Keratinocyte (primary cell): ENCODE data around the gene CAT. TPM values are rescaled to one million over a fixed set of nuclear protein-coding genes. Genes with fewer than 3 reads are reported as not detected.

Experiments used
- DNase-seq: peaks from one replicate; pipeline ENCODE4 v3.0.0-alpha.2; 2011; ENCODE audit warnings: low read depth, missing footprints, low spot score
- FAIRE-seq: peaks from 2 replicates; lab custom pipeline; 2011; peaks lifted over from hg19 to GRCh38; lab: Jason Lieb, UNC
- H2AFZ ChIP-seq: 2 replicates; pipeline ENCODE4 v1.6.0; 2012; ENCODE audit warnings: low read length, control low read depth, inconsistent platforms; ENCODE audit not compliant: control insufficient read depth
- H3K27ac ChIP-seq: 2 replicates; pipeline ENCODE4 v1.5.1; 2011; ENCODE audit warnings: low read length; ENCODE audit not compliant: control insufficient read depth, insufficient read depth
- H3K27me3 ChIP-seq: 3 replicates; pipeline ENCODE4 v1.6.0; 2011; ENCODE audit warnings: low read length; ENCODE audit not compliant: control insufficient read depth, insufficient read depth; ENCODE audit errors: extremely low read depth
- H3K36me3 ChIP-seq, 2 experiments: 2 replicates in 1 of 2; 3 replicates in 1 of 2; pipeline ENCODE4 v1.5.1; 2011; ENCODE audit warnings: low read length in 2 of 2, mild to moderate bottlenecking in 1 of 2; ENCODE audit not compliant: control insufficient read depth in 2 of 2, insufficient read depth in 2 of 2; ENCODE audit errors: extremely low read depth in 1 of 2
- H3K4me1 ChIP-seq: 3 replicates; pipeline ENCODE4 v1.5.1; 2011; ENCODE audit warnings: low read length; ENCODE audit not compliant: control insufficient read depth, insufficient read depth; ENCODE audit errors: extremely low read depth
- H3K4me2 ChIP-seq: 3 replicates; pipeline ENCODE4 v1.6.0; 2011; ENCODE audit warnings: low read depth, low read length; ENCODE audit not compliant: control insufficient read depth, insufficient read depth; ENCODE audit errors: extremely low read depth
- H3K4me3 ChIP-seq, 3 experiments: fragments of 200-600 bp in 1 of 3; sonication (generic) in 1 of 3; 2 replicates in 2 of 3; 3 replicates in 1 of 3; pipeline ENCODE4 v1.5.1; 2011 to 2016; ENCODE audit warnings: low read length in 3 of 3, mild to moderate bottlenecking in 3 of 3, control low read depth in 2 of 3, inconsistent platforms in 1 of 3, low read depth in 1 of 3, mixed read lengths in 1 of 3, mixed run types in 1 of 3, moderate library complexity in 1 of 3; ENCODE audit not compliant: control insufficient read depth in 2 of 3, insufficient read depth in 2 of 3; ENCODE audit errors: extremely low read depth in 1 of 3
- H3K79me2 ChIP-seq: 2 replicates; pipeline ENCODE4 v1.6.0; 2012; ENCODE audit warnings: low read length; ENCODE audit not compliant: control insufficient read depth, insufficient read depth
- H3K9ac ChIP-seq: 3 replicates; pipeline ENCODE4 v1.6.0; 2011; ENCODE audit warnings: low read length; ENCODE audit not compliant: control insufficient read depth, insufficient read depth; ENCODE audit errors: extremely low read depth
- H3K9me1 ChIP-seq: 3 replicates; pipeline ENCODE4 v1.6.0; 2011; ENCODE audit warnings: low read length; ENCODE audit not compliant: control insufficient read depth, insufficient read depth; ENCODE audit errors: extremely low read depth
- H3K9me3 ChIP-seq: 2 replicates; pipeline ENCODE4 v1.5.1; 2012; ENCODE audit warnings: low read depth, low read length; ENCODE audit not compliant: control insufficient read depth
- H4K20me1 ChIP-seq: 3 replicates; pipeline ENCODE4 v1.6.0; 2011; ENCODE audit warnings: low read length; ENCODE audit not compliant: control insufficient read depth, insufficient read depth; ENCODE audit errors: extremely low read depth
- CTCF ChIP-seq, 3 experiments: IDR thresholded peaks in 1 of 3; conservative IDR thresholded peaks in 1 of 3; optimal IDR thresholded peaks in 1 of 3; 2 replicates in 2 of 3; 3 replicates in 1 of 3; pipeline versions ENCODE3 to v1.5.1; 2011; ENCODE audit warnings: low read length in 3 of 3, mild to moderate bottlenecking in 3 of 3, moderate library complexity in 2 of 3, control low read depth in 1 of 3, inconsistent platforms in 1 of 3; ENCODE audit not compliant: insufficient read depth in 2 of 3; ENCODE audit errors: extremely low read depth in 1 of 3
- EZH2 ChIP-seq: IDR thresholded peaks from one replicate; pipeline ENCODE4 v1.6.1; 2012; ENCODE audit warnings: inconsistent platforms, mild to moderate bottlenecking, low read length, moderate library complexity
- dilution Hi-C: fragments of 300-500 bp; cut with MboI; formaldehyde crosslinking; loops from one replicate; pipeline ENCODE4 v1.7.0; 2020; ENCODE audit warnings: low sequenced_read_pairs; ENCODE audit not compliant: extremely low pct_ligation_motif_present
- polyA plus RNA-seq, 5 experiments: library from polyadenylated mRNA; depleted of rRNA in 3 of 5; stranded (reverse) in 3 of 5; stranded (forward) in 1 of 5; unstranded in 1 of 5; fragments of >200 nt; gene quantifications; 1 replicate in 1 of 5; 2 replicates in 3 of 5; 3 replicates in 1 of 5; pipeline versions ENCODE4 v1.2.1 to v1.2.3, GENCODE V29; 2011 to 2012; ENCODE audit warnings: missing spikeins in 2 of 5, low read depth in 1 of 5, low replicate concordance in 1 of 5

The CAT gene
- polyA plus RNA-seq, 1 donor (not counting 4 experiments of a cell fraction or from before 2014, with no cell fraction given) = 94.8 TPM

DNA sequence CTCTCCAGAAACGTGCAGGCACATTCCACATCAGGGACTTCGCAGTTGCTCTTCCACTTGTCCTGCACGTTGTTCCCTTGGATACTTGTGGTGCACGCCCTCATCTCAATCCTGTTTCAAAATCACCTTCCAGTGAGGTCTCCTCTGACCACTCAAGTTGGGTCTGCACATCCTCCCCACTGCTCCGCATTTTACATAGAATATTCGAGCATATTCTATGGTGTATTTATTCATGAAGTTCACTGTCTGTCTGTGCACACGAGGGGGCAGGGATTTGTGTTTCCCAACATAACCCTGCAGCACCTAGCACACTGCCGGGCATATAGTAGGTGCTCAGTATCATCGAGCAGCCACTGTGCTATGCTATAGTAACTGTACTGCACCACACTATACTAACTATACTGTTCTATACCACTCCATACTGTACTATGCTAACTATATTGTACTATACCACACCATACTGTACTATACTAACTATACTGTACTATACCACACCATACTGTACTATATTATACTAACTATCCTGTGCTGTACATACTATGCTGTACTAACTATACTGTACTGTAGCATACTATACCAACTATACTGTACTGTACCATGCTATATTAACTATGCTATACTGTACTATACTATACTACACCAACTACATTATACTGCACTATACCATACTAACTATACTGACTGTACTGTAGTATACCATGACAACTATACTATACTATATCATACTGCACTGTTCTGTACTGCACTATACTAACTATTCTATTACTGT lies 44.6 kb downstream of the CAT start:
- TF ChIP-seq CTCF (optimal IDR thresholded peaks at IDR 0.05 in 1 of 3, IDR thresholded peaks at IDR 0.05 in 1 of 3, conservative IDR thresholded peaks at IDR 0.05 in 1 of 3; ENCODE audit: extremely low read depth in 1 of 3, insufficient read depth in 2 of 3, low read length in 3 of 3) = no peak
- no peak for TF ChIP-seq EZH2
- Histone ChIP-seq H3K27ac (no peak overlapping the region), H3K79me2 (no peaks in the 10 kb centered on the region), H3K9me1 (no peaks in the 10 kb centered on the region), H4K20me1 (no peaks in the 10 kb centered on the region), H3K9me3 (no peaks in the 10 kb centered on the region), H3K9ac (no peak overlapping the region), H3K36me3 (no peaks in the 10 kb centered on the region), H3K4me1 (peaks cover 3% of the 10 kb centered on the region), H3K4me2 (no peak overlapping the region), H3K27me3 (peaks cover 3% of the 10 kb centered on the region), H2AFZ (no peak overlapping the region), H3K4me3 (no peak overlapping the region)
- dilution Hi-C loops = no loop called here
- FAIRE-seq (no peak), DNase-seq (no peak)

GRCh38 chr11:34487430-34487829 lies 48.7 kb downstream of the CAT start:
- no peaks in the 10 kb centered on the region for H3K36me3 ChIP-seq
- no peaks in the 10 kb centered on the region for H3K79me2 ChIP-seq
- no peak overlapping the region for H3K4me3 ChIP-seq
- FAIRE-seq (no peak), DNase-seq (no peak)
- no peak overlapping the region for H2AFZ ChIP-seq
- H3K27ac ChIP-seq = no peak overlapping the region
- H3K4me1 ChIP-seq = no peaks in the 10 kb centered on the region
- H3K27me3 ChIP-seq = no peaks in the 10 kb centered on the region
- no peak overlapping the region for H3K9ac ChIP-seq
- no peak for TF ChIP-seq CTCF (optimal IDR thresholded peaks at IDR 0.05 in 1 of 3, IDR thresholded peaks at IDR 0.05 in 1 of 3, conservative IDR thresholded peaks at IDR 0.05 in 1 of 3; ENCODE audit: extremely low read depth in 1 of 3, insufficient read depth in 2 of 3, low read length in 3 of 3)
- no peak for TF ChIP-seq EZH2
- H3K9me1 ChIP-seq = no peaks in the 10 kb centered on the region
- no peaks in the 10 kb centered on the region for H3K9me3 ChIP-seq
- H4K20me1 ChIP-seq = no peaks in the 10 kb centered on the region
- dilution Hi-C loops = no loop called here
- no peak overlapping the region for H3K4me2 ChIP-seq
